HUES6 (cell line): ENCODE measurements around the gene WNT8A.

Experiments used
- H3K27ac ChIP-seq: 2 replicates; pipeline ENCODE4 v1.7.0; 2013; ENCODE audit warnings: low read depth, mild to moderate bottlenecking, low read length, inconsistent platforms
- H3K27me3 ChIP-seq: 2 replicates; pipeline ENCODE4 v1.6.1; 2013; ENCODE audit warnings: low read length; ENCODE audit not compliant: control insufficient read depth, insufficient read depth
- H3K36me3 ChIP-seq: 2 replicates; pipeline ENCODE4 v1.6.1; 2013; ENCODE audit warnings: low read length; ENCODE audit not compliant: control insufficient read depth, insufficient read depth
- H3K4me1 ChIP-seq: 2 replicates; pipeline ENCODE4 v1.6.1; 2013; ENCODE audit warnings: low read length; ENCODE audit not compliant: control insufficient read depth, insufficient read depth
- H3K4me3 ChIP-seq: 2 replicates; pipeline ENCODE4 v1.5.1; 2013; ENCODE audit warnings: low read depth, low read length
- H3K9ac ChIP-seq: one replicate; pipeline ENCODE4 v1.6.1; 2013; ENCODE audit warnings: mild to moderate bottlenecking, low read length
- H3K9me3 ChIP-seq: 2 replicates; pipeline ENCODE4 v1.6.1; 2013; ENCODE audit warnings: low read depth, low read length; ENCODE audit not compliant: control insufficient read depth, insufficient read depth

WNT8A gene

DNA sequence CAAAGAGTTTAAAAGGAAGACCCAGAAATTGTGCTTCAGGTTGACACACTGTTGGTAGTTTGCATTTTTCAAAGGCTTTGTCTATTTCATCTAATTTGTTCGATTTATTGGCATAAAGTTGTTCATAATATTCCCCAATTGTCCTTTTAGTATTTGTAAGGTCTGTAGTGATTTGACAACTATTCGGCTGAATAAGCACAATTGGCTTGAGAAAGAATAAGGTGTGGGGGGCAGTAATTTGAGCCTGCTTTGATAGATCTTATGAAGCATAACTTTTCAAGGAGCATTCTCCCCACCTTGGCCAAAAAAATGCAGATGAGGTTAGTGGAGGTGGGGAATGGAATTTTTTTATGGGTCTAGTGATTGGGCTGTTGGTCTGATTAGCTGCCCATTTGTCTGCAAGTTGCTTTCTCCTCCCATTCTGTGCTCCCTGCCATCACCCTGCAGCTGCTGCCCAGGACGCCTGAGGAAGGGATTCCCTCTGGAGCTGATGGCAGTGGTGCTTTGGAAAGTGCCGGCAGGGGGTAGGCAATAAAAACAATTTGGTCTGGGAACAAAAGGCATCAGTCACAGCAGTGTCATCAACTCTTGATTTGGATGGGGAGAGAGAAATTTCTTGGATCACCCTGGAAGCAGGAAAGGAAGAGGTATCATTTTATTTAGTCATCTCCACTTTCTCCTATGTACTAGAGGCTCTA, 26.6 kb downstream of the WNT8A start:
- Histone ChIP-seq H3K4me1 (peaks cover 27% of the 10 kb centered on the region), H3K9me3 (no peaks in the 10 kb centered on the region), H3K27me3 (no peaks in the 10 kb centered on the region), H3K36me3 (no peaks in the 10 kb centered on the region), H3K9ac (peak overlapping the region; percentile 17), H3K27ac (peak overlapping the region; percentile 42; the same call in 1 of the 2 replicates), H3K4me3 (peak overlapping the region; percentile 4; the same call in 1 of the 2 replicates)

DNA sequence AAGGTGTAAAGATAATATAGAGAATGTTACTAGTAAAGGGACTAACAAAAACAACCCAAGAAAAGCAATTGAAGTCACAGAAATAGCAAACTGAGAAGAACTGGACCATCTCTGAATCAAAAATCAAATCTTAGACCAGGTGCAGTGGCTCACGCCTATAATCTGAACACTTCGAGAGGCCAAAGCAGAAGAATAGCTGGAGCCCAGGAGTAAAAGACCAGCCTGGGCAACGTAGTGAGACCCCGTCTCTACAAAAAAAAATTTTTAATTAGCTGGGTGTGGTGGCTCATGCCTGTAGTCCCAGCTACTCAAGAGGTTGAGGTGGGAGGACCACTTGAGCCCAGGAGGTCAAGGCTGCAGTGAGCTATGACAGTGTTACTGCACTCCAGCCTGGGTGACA, 27.3 kb downstream of the WNT8A start:
- Histone ChIP-seq H3K36me3 (no peaks in the 10 kb centered on the region), H3K27me3 (no peaks in the 10 kb centered on the region), H3K4me1 (peaks cover 27% of the 10 kb centered on the region), H3K4me3 (no peak overlapping the region), H3K9ac (no peak overlapping the region), H3K27ac (peak overlapping the region; percentile 40; the same call in 1 of the 2 replicates), H3K9me3 (no peaks in the 10 kb centered on the region)

DNA sequence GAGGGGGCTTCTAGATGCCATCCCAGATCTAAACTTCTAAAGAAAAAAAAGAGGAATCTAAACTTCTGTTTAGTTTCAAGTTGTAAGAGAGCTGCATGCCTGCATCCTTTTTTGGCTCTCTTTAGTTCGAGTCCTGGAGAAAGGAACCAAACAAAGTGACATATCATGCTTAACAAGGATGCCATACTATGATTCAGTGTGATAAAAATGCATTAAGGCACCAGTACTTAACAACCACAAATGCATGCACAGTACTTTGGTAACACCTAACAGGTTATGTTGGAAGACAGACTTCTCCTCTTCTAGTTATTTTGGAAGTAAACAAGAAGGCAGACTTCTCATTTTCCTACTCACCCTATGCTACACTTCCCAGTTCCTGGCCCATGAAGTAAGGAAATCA, 28.1 kb downstream of the WNT8A start:
- H3K36me3 ChIP-seq = no peaks in the 10 kb centered on the region
- H3K4me1 ChIP-seq = peaks cover 27% of the 10 kb centered on the region
- H3K9ac ChIP-seq = no peak overlapping the region
- H3K27me3 ChIP-seq = no peaks in the 10 kb centered on the region
- no peak overlapping the region for H3K4me3 ChIP-seq
- H3K9me3 ChIP-seq = no peaks in the 10 kb centered on the region
- no peak overlapping the region for H3K27ac ChIP-seq

DNA sequence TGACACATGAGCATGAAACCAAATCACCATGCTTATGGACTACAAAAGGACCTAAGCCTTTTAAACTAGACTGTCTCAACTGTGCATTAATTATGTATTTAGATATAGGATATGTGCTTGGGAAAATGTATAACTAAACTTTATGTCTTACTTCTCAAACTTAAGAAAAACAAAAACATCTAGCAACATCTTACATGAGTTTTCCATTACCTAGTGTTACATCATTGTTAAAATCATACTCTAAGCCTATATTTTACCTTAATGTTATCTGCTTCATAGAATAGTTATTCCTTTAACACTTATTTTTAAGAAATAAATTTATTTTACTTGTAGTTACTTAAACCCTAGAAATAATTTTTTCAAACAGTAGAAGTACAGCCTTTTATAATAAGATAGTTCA, 31.4 kb downstream of the WNT8A start:
- no peaks in the 10 kb centered on the region for H3K27me3 ChIP-seq
- no peaks in the 10 kb centered on the region for H3K36me3 ChIP-seq

DNA sequence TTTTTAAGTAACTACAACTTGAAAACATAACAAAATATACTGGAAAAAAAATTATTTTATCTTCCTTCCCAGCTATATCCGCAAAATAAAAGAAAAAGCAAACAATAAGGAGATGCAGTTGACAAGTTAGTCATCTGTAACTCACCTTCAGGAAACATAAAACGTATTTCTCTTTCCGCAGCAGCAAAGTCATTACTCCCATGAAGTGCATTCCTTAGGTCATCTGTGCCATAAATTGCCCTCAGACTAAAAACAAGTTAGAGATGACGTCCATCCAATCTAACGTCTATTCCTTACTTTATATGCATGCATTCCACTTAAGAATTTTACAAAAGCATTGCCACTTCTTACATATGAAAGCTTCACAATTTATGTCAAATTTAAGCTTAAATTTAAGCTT, 44.5 kb downstream of the WNT8A start:
- no peak overlapping the region for H3K4me3 ChIP-seq
- H3K9ac ChIP-seq = no peak overlapping the region
- H3K4me1 ChIP-seq = peaks cover 5% of the 10 kb centered on the region
- H3K9me3 ChIP-seq = no peaks in the 10 kb centered on the region
- no peaks in the 10 kb centered on the region for H3K36me3 ChIP-seq
- no peak overlapping the region for H3K27ac ChIP-seq
- no peaks in the 10 kb centered on the region for H3K27me3 ChIP-seq

More for the DNA sequence above, 31.4 kb downstream of the WNT8A start:
- H3K9me3 ChIP-seq = no peaks in the 10 kb centered on the region
- no peak overlapping the region for H3K27ac ChIP-seq
- H3K4me3 ChIP-seq = no peak overlapping the region
- no peak overlapping the region for H3K9ac ChIP-seq
- H3K4me1 ChIP-seq = peaks cover 14% of the 10 kb centered on the region

DNA sequence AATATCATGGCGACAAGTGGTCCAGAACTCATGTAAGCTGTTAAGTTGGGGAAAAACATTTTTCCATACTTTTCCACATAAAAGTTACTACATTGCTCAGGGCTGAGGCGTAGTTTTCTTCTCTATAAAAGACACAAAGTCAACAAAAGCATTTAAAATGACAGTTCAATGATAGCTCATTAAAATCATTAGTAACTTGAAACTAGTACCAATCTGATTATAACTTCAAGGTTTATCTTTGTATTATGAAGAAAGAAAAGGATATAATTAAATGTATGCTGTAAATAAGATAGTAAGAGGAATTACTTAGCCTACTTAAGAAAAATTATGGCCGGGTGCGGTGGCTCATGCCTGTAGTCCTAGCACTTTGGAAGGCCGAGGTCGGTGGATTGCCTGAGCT, 45.5 kb downstream of the WNT8A start:
- H3K27ac ChIP-seq = no peak overlapping the region
- H3K27me3 ChIP-seq = no peaks in the 10 kb centered on the region
- H3K4me3 ChIP-seq = no peak overlapping the region

DNA sequence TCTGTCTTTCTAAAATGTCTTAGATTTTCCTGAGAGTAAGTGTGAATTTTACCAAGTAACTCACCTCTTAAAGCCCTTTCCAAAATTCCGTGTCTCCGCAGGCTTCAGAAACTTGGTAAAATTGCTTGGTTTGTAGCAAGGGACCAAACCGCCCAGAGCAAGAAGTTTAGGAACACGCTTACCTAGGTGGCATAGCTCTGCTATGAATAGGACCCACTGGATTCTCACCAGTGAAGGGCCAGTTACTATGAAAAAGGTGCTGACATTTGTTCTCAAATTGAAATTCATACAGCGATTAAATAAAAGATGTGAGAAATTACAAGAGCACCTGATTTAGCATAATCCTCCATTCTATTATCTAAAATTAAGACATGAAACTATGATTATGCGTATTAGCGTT, 48.7 kb downstream of the WNT8A start:
- Histone ChIP-seq H3K36me3 (no peaks in the 10 kb centered on the region), H3K4me3 (peak overlapping the region; percentile 53; the same call in 1 of the 2 replicates), H3K9ac (no peak overlapping the region), H3K4me1 (peaks cover 5% of the 10 kb centered on the region), H3K27me3 (no peaks in the 10 kb centered on the region), H3K9me3 (no peaks in the 10 kb centered on the region), H3K27ac (no peak overlapping the region)

More for the DNA sequence above, 45.5 kb downstream of the WNT8A start:
- no peak overlapping the region for H3K9ac ChIP-seq
- H3K4me1 ChIP-seq = peaks cover 5% of the 10 kb centered on the region
- no peaks in the 10 kb centered on the region for H3K36me3 ChIP-seq
- H3K9me3 ChIP-seq = no peaks in the 10 kb centered on the region

DNA sequence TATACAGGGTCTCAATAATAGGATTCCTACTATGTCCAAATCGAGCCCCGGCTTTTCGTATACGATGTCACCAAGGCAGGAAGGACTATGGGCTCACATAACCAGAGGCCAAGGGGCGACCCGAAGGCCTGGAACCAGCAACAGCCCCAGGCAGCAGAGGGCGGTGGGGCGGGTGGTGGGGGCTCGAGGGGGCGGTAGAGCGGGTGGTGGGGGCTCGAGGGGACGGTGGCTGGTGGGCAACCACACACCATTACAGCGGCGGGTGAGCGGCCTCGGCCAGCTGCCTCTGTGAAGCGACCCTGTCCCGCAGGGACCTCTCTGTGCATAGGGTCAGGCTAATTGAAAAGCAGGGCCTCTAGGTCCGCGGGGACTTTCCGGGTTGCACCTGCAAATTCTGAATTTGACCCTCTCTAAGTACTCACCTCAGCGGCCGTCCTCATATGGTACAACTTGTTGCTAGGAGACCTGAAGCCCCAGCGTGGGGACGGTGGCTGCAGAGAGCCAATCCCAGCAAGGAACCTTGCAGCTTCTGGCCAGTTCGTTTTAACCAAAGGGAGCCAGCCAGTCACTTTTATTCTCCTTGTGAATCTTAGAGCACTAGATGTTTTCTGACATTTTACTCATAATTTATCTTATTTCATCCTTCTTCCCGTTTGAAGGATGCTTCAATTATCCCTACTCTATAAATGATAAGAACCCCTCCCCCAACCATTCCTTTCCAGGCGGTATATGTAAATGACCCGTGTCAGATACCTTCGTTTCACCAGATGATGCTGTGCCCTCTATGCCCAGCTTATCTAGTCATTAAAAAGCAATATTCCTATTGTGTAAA, 55.3 kb downstream of the WNT8A start, which contains the start of gene NME5:
Gene NME5, minus strand, starts transcription at position 480 of the 832 bp plus-strand sequence. CDS start 648 bp downstream, outside the sequence.
- Histone ChIP-seq H3K4me1 (no peaks in the 10 kb centered on the region), H3K9ac (no peak within 1 kb of the TSS), H3K27me3 (no peaks in the 10 kb centered on the region), H3K27ac (no peak within 1 kb of the TSS), H3K36me3 (no peaks in the 10 kb centered on the region), H3K9me3 (0 out of 2 replicates have a peak, but pooled peaks cover 5% of the 10 kb centered on the region), H3K4me3 (peak within 1 kb of the TSS; percentile 87)

DNA sequence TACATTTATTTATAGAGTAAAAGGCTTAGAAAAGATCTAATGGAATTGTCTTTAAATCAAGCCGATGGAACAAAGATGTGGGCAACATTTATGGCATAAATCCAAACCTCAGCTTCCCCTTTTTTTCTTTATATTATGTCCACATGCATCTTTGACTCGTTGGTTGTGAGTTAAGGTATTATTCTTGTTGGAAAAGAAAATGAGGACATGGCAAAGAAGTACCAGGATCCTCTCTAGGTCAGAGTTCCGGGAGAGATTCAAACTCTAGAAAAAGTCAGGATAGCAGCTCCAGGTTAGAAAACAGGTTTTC, 55.9 kb downstream of the WNT8A start:
- Histone ChIP-seq H3K4me3 (peak overlapping the region; percentile 87), H3K9ac (no peak overlapping the region), H3K36me3 (no peaks in the 10 kb centered on the region), H3K4me1 (no peaks in the 10 kb centered on the region), H3K9me3 (0 out of 2 replicates have a peak, but pooled peaks cover 5% of the 10 kb centered on the region), H3K27ac (no peak overlapping the region), H3K27me3 (no peaks in the 10 kb centered on the region)

DNA sequence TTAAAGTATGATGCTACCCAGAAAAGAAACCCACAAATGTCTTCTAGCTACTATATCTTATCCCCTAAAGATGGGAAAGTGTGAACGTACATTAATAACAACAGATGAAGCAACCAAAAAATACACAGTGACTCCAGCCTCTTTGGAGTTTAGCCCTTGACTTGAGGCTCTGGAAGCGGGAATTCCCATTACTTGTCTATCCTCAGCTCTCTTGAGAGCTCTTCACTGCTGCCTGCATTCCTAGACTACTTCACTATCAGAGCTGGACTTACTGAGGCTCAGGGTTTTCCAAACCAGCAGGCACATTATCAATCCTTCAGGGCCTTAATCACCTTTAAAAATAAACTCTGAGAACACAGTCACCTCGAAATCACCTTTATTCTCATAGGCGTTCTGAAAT, 56.4 kb downstream of the WNT8A start:
- no peak overlapping the region for H3K4me3 ChIP-seq
- no peaks in the 10 kb centered on the region for H3K4me1 ChIP-seq
- H3K27me3 ChIP-seq = no peaks in the 10 kb centered on the region
- no peak overlapping the region for H3K27ac ChIP-seq
- 0 out of 2 replicates have a peak, but pooled peaks cover 5% of the 10 kb centered on the region for H3K9me3 ChIP-seq
- H3K9ac ChIP-seq = no peak overlapping the region
- no peaks in the 10 kb centered on the region for H3K36me3 ChIP-seq
